H1 (cell line): Measurements from ENCODE around the gene CHI3L1. TPM values are rescaled to one million over a fixed set of nuclear protein-coding genes. Genes with fewer than 3 reads are reported as not detected.

Source experiments
- ATF3 ChIP-seq: IDR thresholded peaks from 2 replicates; pipeline ENCODE4 v1.6.1; 2011; ENCODE audit warnings: low read depth, mild to moderate bottlenecking, low read length; ENCODE audit not compliant: insufficient read depth
- CBX5 ChIP-seq: fragments of 300-800, 300-1000 bp; sonication (generic); IDR thresholded peaks from 2 replicates; pipeline ENCODE4 v1.7.1; 2016; ENCODE audit warnings: antibody characterized with exemption, low read length, low read depth
- CHD2 ChIP-seq: IDR thresholded peaks from 2 replicates; pipeline ENCODE4 v1.6.1; 2012; ENCODE audit warnings: low read length, improper control_type of control experiment
- CHD7 ChIP-seq: fragments of 300-600 bp; sonication (generic); IDR thresholded peaks from 2 replicates; pipeline ENCODE4 v1.7.1; 2012; ENCODE audit warnings: low read length, moderate library complexity, mild to moderate bottlenecking, inconsistent platforms; ENCODE audit not compliant: insufficient replicate concordance
- CREB1 ChIP-seq: IDR thresholded peaks from 2 replicates; pipeline ENCODE4 v1.6.1; 2012; ENCODE audit warnings: inconsistent platforms
- JUND ChIP-seq: IDR thresholded peaks from 2 replicates; pipeline ENCODE4 v1.6.1; 2011; ENCODE audit warnings: mild to moderate bottlenecking, improper control_type of control experiment, low read length
- KDM4A ChIP-seq: IDR thresholded peaks from one replicate; pipeline ENCODE4 v1.7.1; 2012; ENCODE audit warnings: low read depth, mild to moderate bottlenecking, moderate library complexity, low read length, inconsistent platforms; ENCODE audit not compliant: severe bottlenecking
- MAX ChIP-seq: IDR thresholded peaks from 2 replicates; pipeline ENCODE4 v1.6.1; 2012; ENCODE audit warnings: inconsistent platforms
- POLR2A ChIP-seq, 2 experiments: IDR thresholded peaks; 1 replicate in 1 of 2; 2 replicates in 1 of 2; pipeline ENCODE4 v1.6.1; 2011; ENCODE audit warnings: low read depth in 2 of 2, low read length in 2 of 2, mild to moderate bottlenecking in 2 of 2; ENCODE audit errors: control extremely low read depth in 1 of 2
- RNF2 ChIP-seq: fragments of 200-900, 300-1000 bp; sonication (generic); IDR thresholded peaks from 2 replicates; pipeline ENCODE4 v1.7.1; 2016; ENCODE audit warnings: borderline replicate concordance, low read depth, mild to moderate bottlenecking, antibody characterized with exemption, low read length; ENCODE audit not compliant: poor library complexity, severe bottlenecking; ENCODE audit errors: missing control alignments
- SP1 ChIP-seq: IDR thresholded peaks from 2 replicates; pipeline ENCODE4 v1.6.1; 2011; ENCODE audit warnings: low read depth, low read length
- SRF ChIP-seq: IDR thresholded peaks from 2 replicates; pipeline ENCODE4 v1.6.1; 2011; ENCODE audit warnings: mild to moderate bottlenecking, low read depth, low read length, moderate library complexity
- polyA plus RNA-seq, 7 experiments: library from polyadenylated mRNA; depleted of rRNA in 3 of 7; stranded (reverse) in 5 of 7; unstranded in 2 of 7; fragments of >200 nt in 5 of 7; fragments of 200-250 nt in 2 of 7; gene quantifications; 1 replicate in 5 of 7; 2 replicates in 1 of 7; 4 replicates in 1 of 7; pipeline versions ENCODE4 v1.2.1 to v1.2.3, GENCODE V29; 2011 to 2013; ENCODE audit warnings: missing spikeins in 2 of 7, mixed read lengths in 2 of 7
- total RNA-seq: library from RNA; stranded (reverse); fragmentation: NEBNext Ultra II Directional; extraction: Animal tissue kit (Norgen Biotek cat#: 25700); gene quantifications from 2 replicates; pipeline ENCODE4 v1.2.1, GENCODE V29; 2021

The CHI3L1 gene
- total and polyA plus RNA-seq, 2 of the 8 experiments (the other 6 are each of a cell fraction or from before 2014, with no cell fraction given), result 1.0 TPM; not detected in 1

- no peak for TF ChIP-seq CHD7
- TF ChIP-seq RNF2, result no peak
- TF ChIP-seq POLR2A (IDR thresholded peaks at IDR 0.05; ENCODE audit: control extremely low read depth in 1 of 2, low read depth in 2 of 2, low read length in 2 of 2), result no peak
- no peak for TF ChIP-seq SRF
- no peak for TF ChIP-seq KDM4A
- no peak for TF ChIP-seq CBX5
- TF ChIP-seq MAX, result no peak
- TF ChIP-seq CHD2, result no peak
- TF ChIP-seq SP1, result no peak
- no peak for TF ChIP-seq JUND
- TF ChIP-seq CREB1, result no peak
- TF ChIP-seq ATF3, result no peak
These were observed 17.5 kb downstream of the CHI3L1 start (continued) for GRCh38 chr1:203168991-203169390.
